Measurements from ENCODE around the gene TMOD1.

DNA sequence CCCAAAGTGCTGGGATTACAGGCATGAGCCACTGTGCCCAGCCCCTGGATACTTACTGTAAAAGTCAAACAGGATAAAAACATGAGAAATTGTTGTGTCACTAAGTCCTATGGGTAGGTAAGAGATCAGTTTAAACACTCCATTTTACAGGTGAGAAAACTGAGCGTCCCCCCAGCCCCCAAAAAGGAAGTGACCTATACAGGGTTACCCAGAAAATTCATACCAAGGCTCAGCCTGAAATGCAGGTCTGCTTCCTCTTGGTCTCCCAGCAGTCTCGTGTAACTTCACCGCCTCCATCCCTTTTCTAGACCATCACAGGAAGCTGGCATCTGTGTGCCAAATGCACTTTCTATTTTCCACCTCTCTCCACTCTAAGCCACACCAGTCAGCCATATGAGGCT is 57.2 kb downstream of the TMOD1 start:
- TF ChIP-seq EZH2 (IDR thresholded peaks at IDR 0.05; ENCODE audit: low read length, unreplicated experiment) (no peak), EZH2phosphoT487 (IDR thresholded peaks at IDR 0.05; ENCODE audit: borderline replicate concordance, low read length) (no peak)
- TF ChIP-seq, protein P1, sequence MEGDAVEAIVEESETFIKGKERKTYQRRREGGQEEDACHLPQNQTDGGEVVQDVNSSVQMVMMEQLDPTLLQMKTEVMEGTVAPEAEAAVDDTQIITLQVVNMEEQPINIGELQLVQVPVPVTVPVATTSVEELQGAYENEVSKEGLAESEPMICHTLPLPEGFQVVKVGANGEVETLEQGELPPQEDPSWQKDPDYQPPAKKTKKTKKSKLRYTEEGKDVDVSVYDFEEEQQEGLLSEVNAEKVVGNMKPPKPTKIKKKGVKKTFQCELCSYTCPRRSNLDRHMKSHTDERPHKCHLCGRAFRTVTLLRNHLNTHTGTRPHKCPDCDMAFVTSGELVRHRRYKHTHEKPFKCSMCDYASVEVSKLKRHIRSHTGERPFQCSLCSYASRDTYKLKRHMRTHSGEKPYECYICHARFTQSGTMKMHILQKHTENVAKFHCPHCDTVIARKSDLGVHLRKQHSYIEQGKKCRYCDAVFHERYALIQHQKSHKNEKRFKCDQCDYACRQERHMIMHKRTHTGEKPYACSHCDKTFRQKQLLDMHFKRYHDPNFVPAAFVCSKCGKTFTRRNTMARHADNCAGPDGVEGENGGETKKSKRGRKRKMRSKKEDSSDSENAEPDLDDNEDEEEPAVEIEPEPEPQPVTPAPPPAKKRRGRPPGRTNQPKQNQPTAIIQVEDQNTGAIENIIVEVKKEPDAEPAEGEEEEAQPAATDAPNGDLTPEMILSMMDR (conservative IDR thresholded peaks at IDR 0.05; ENCODE audit: low read depth, low read length) = no peak
